Neuronal stem cell (in vitro differentiated cells): Measurements from ENCODE around the gene PRR3.

Source experiments
- DNase-seq: peaks from one replicate; pipeline ENCODE4 v3.0.0-alpha.2; 2013; ENCODE audit warnings: low spot score
- H2AFZ ChIP-seq: one replicate; pipeline ENCODE4 v1.6.1; 2013; ENCODE audit warnings: mild to moderate bottlenecking, low read length, inconsistent platforms
- H2AK5ac ChIP-seq: 2 replicates; pipeline ENCODE4 v1.6.1; 2013; ENCODE audit warnings: low read depth, mild to moderate bottlenecking, inconsistent platforms, low read length, moderate library complexity, mixed read lengths
- H2BK120ac ChIP-seq: 2 replicates; pipeline ENCODE4 v1.6.1; 2013; ENCODE audit warnings: low read depth, mild to moderate bottlenecking, inconsistent platforms, low read length, moderate library complexity, mixed read lengths
- H2BK12ac ChIP-seq: one replicate; pipeline ENCODE4 v1.6.1; 2013; ENCODE audit warnings: low read length, inconsistent platforms
- H2BK15ac ChIP-seq: 2 replicates; pipeline ENCODE4 v1.6.1; 2013; ENCODE audit warnings: mild to moderate bottlenecking, low read length, inconsistent platforms, mixed read lengths
- H2BK5ac ChIP-seq: one replicate; pipeline ENCODE4 v1.6.1; 2013; ENCODE audit warnings: inconsistent platforms, mild to moderate bottlenecking, low read length, moderate library complexity
- H3K14ac ChIP-seq: one replicate; pipeline ENCODE4 v1.6.1; 2013; ENCODE audit warnings: low read length, inconsistent platforms
- H3K18ac ChIP-seq: 2 replicates; pipeline ENCODE4 v1.6.1; 2013; ENCODE audit warnings: low read length, inconsistent platforms
- H3K23ac ChIP-seq: 2 replicates; pipeline ENCODE4 v1.6.1; 2013; ENCODE audit warnings: low read depth, mild to moderate bottlenecking, mixed read lengths, low read length, inconsistent platforms; ENCODE audit not compliant: poor library complexity
- H3K27ac ChIP-seq: replicated peaks from 3 replicates; pipeline ENCODE4 v1.5.1; 2013; ENCODE audit warnings: low read length, inconsistent platforms
- H3K27me3 ChIP-seq, 3 experiments: 2 replicates each; pipeline ENCODE4 v1.6.1; 2013; ENCODE audit warnings: low read length in 3 of 3, mild to moderate bottlenecking in 2 of 3, inconsistent platforms in 1 of 3, low read depth in 1 of 3, mixed read lengths in 1 of 3, moderate library complexity in 1 of 3; ENCODE audit not compliant: control insufficient read depth in 3 of 3, insufficient read depth in 3 of 3
- H3K36me3 ChIP-seq, 2 donors: replicated peaks in 1 of 2; 2 replicates each; pipeline ENCODE4 v1.6.1; 2013; ENCODE audit warnings: low read length in 2 of 2; ENCODE audit not compliant: control insufficient read depth in 2 of 2, insufficient read depth in 2 of 2
- H3K4ac ChIP-seq: 2 replicates; pipeline ENCODE4 v1.6.1; 2013; ENCODE audit warnings: inconsistent platforms, mild to moderate bottlenecking, low read length, moderate library complexity
- H3K4me1 ChIP-seq, 2 donors: 1 replicate in 1 of 2; 2 replicates in 1 of 2; pipeline ENCODE4 v1.6.1; 2013; ENCODE audit warnings: low read length in 2 of 2, low read depth in 1 of 2; ENCODE audit not compliant: control insufficient read depth in 2 of 2, insufficient read depth in 1 of 2
- H3K4me2 ChIP-seq: one replicate; pipeline ENCODE4 v1.6.1; 2013; ENCODE audit warnings: mild to moderate bottlenecking, low read length, inconsistent platforms; ENCODE audit not compliant: insufficient read depth, poor library complexity, severe bottlenecking
- H3K4me3 ChIP-seq, 2 donors: 2 replicates each; pipeline ENCODE4 v1.5.1; 2013; ENCODE audit warnings: low read length in 2 of 2, mild to moderate bottlenecking in 2 of 2, inconsistent platforms in 1 of 2, moderate library complexity in 1 of 2
- H3K79me1 ChIP-seq: one replicate; pipeline ENCODE4 v1.6.1; 2013; ENCODE audit warnings: low read depth, mild to moderate bottlenecking, inconsistent platforms, low read length, moderate library complexity
- H3K9ac ChIP-seq: one replicate; pipeline ENCODE4 v1.6.1; 2013; ENCODE audit warnings: mild to moderate bottlenecking, low read depth, low read length, inconsistent platforms; ENCODE audit not compliant: poor library complexity
- H3K9me3 ChIP-seq, 2 donors: replicated peaks in 1 of 2; 2 replicates each; pipeline versions ENCODE3 to v1.6.1; 2013; ENCODE audit warnings: low read length in 2 of 2, mild to moderate bottlenecking in 2 of 2, inconsistent platforms in 1 of 2, low read depth in 1 of 2, mixed read lengths in 1 of 2, moderate library complexity in 1 of 2; ENCODE audit not compliant: control insufficient read depth in 2 of 2, insufficient read depth in 1 of 2
- H4K8ac ChIP-seq: one replicate; pipeline ENCODE4 v1.6.1; 2013; ENCODE audit warnings: low read depth, mild to moderate bottlenecking, inconsistent platforms, low read length, moderate library complexity
- H4K91ac ChIP-seq: one replicate; pipeline ENCODE4 v1.6.1; 2013; ENCODE audit warnings: low read length, low read depth, mild to moderate bottlenecking, inconsistent platforms; ENCODE audit not compliant: poor library complexity
- WGBS, 2 donors: extraction: QIAGEN DNeasy Blood & Tissue Kit; methylation state at CpG; one replicate each; pipeline ENCODE4 v1.1.7; 2013; ENCODE audit warnings: missing lambda C conversion rate in 2 of 2, mixed read lengths in 1 of 2; ENCODE audit not compliant: insufficient read length in 2 of 2, insufficient replicate concordance in 1 of 2; ENCODE audit errors: extremely low coverage in 2 of 2; 5-methylcytosine and 5-hydroxymethylcytosine counted together

The PRR3 gene

DNA sequence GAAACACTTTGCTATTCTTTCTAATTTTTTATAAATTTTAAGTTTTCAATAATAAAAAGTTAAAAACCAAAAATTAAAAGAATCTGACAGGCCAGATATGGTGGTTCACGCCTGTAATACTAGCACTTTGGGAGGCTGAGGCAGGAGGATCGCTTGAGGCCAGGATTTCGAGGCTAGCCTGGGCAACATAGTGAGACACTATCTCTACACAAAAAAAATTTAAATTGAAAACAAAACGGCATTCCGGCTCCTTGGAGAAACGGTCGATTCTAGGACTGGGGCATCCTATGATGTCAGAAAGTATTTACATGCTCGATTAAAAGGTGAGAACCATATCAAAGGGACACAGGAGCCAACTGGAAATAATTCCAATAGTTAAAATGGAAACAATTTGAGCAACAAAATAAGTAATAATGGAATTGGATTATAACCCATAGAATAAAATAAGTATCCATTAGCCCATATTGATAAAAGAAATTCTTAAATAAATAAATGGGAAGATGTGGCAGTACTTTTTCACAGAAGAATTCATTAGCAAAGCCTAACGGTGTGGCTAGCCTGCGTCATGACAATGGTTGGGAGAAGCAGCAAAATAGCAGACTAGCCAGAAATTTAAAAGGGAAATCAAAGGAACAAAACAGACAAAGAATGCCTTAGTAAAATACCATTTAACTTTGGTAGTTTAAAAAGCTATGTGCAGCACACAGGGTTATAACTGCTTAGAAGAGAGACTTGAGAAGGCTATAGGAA is 46.5 kb upstream of the PRR3 start:
- no CpG with 5 or more reads among the region's 10 CpGs for WGBS, 2 donors
- H3K23ac ChIP-seq = no peak overlapping the region
- no peak overlapping the region for H3K4me2 ChIP-seq
- no peak overlapping the region for H3K18ac ChIP-seq
- no peak overlapping the region for H3K14ac ChIP-seq
- no peak overlapping the region for H2BK5ac ChIP-seq
- H4K8ac ChIP-seq = no peak overlapping the region
- H3K4me3 ChIP-seq = no peak overlapping the region
- H2AFZ ChIP-seq = peak overlapping the region; percentile 88
- H3K9me3 ChIP-seq = no peaks in the 10 kb centered on the region
- H3K27ac ChIP-seq = no peak overlapping the region
- peaks cover 3 to 5% of the 10 kb centered on the region in 2 donors for H3K4me1 ChIP-seq
- no peak overlapping the region for H2BK12ac ChIP-seq
- H3K4ac ChIP-seq = no peak overlapping the region
- no peak overlapping the region for H3K9ac ChIP-seq
- H2BK120ac ChIP-seq = no peak overlapping the region
- H3K27me3 ChIP-seq = peaks cover 0 to 10% (median 0%) of the 10 kb centered on the region in 3 experiments
- no peaks in the 10 kb centered on the region for H3K79me1 ChIP-seq
- no peak overlapping the region for H2AK5ac ChIP-seq
- DNase-seq = no peak
- H2BK15ac ChIP-seq = no peak overlapping the region
- H3K36me3 ChIP-seq = no peaks in the 10 kb centered on the region
- H4K91ac ChIP-seq = no peak overlapping the region

DNA sequence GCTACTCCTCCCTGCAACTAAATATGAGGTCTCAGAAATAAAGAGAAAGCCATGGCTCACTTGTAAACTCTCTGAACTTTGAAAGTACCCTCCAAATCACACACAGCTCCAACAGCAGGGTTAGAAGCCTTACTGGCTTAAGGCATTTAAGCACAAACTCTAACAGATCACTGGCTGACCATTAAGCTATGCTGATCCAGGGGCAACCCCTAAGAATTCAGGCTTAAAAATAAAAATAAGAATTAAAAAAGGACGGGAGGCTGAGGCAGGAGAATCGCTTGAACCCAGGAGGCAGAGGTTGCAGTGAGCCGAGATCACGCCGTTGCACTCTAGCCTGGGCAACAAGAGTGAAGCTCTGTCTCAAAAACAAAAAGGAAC is 45.9 kb upstream of the PRR3 start:
- Histone ChIP-seq H3K27ac (no peak overlapping the region), H2AFZ (peak overlapping the region; percentile 88), H2BK15ac (no peak overlapping the region), H3K23ac (no peak overlapping the region), H3K14ac (no peak overlapping the region), H3K9ac (no peak overlapping the region), H3K4me3 (no peak overlapping the region), H3K4me1 (peaks cover 3 to 5% of the 10 kb centered on the region in 2 donors), H3K9me3 (peaks cover 0 to 3% of the 10 kb centered on the region in 2 donors), H3K4me2 (no peak overlapping the region), H4K8ac (no peak overlapping the region), H3K18ac (no peak overlapping the region), H3K79me1 (no peaks in the 10 kb centered on the region), H2BK12ac (no peak overlapping the region), H3K4ac (no peak overlapping the region), H3K27me3 (peaks cover 0 to 10% (median 0%) of the 10 kb centered on the region in 3 experiments), H2AK5ac (no peak overlapping the region), H4K91ac (no peak overlapping the region), H3K36me3 (no peaks in the 10 kb centered on the region), H2BK120ac (no peak overlapping the region), H2BK5ac (no peak overlapping the region)
- no peak for DNase-seq
- WGBS, 2 donors = no CpG with 5 or more reads among the region's 5 CpGs

DNA sequence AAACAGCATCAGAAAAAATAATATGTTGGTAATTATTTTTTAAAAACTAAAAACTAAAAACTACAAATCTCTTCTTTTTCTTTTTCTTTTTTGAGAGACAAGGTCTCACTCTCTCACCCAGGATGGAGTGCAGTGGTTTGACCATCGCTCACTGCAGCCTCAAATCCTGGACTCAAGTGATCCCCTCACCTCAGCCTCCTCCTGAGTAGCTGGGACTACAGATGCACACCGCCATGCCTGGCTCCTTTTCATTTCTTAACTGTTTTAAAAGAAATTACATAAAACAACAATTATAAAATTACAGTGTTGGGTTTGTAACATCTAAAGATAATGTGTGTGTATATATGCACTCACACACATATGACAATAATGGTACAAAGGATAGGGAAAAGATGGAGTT is 43.6 kb upstream of the PRR3 start:
- Histone ChIP-seq H3K27ac (no peak overlapping the region), H3K9me3 (peaks cover 0 to 5% of the 10 kb centered on the region in 2 donors), H2AK5ac (no peak overlapping the region), H2BK12ac (no peak overlapping the region), H3K4me1 (peaks cover 4 to 5% of the 10 kb centered on the region in 2 donors), H3K23ac (no peak overlapping the region), H3K4me3 (no peak overlapping the region), H3K18ac (no peak overlapping the region), H2BK15ac (no peak overlapping the region), H3K27me3 (peaks cover 0 to 9% (median 0%) of the 10 kb centered on the region in 3 experiments), H4K91ac (no peak overlapping the region), H4K8ac (no peak overlapping the region), H3K4me2 (no peak overlapping the region), H3K9ac (no peak overlapping the region), H3K14ac (no peak overlapping the region), H3K4ac (no peak overlapping the region), H3K79me1 (no peaks in the 10 kb centered on the region), H2BK5ac (no peak overlapping the region), H2AFZ (no peak overlapping the region), H2BK120ac (no peak overlapping the region), H3K36me3 (no peaks in the 10 kb centered on the region)
- no CpG with 5 or more reads among the region's 2 CpGs for WGBS, 2 donors
- DNase-seq = no peak

DNA sequence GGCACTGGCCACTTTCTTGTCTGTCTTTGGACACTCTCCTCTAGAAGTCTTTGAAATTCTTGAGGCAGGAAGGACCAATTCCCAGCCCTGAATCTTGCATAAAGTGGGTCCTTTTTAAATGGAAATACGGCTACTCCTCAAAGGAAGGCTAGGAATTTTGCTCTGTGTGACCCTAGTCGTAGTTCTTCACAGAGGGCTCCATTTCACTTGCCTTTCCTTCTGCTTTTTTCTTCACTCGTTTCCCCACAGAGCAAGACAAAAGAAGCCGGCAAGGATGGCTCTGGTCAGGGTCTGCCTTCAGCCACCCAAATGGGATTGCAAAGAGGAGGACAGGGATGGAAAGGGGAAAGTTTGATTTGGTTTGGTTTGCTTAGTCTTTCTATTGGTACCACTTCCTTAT is 42.0 kb upstream of the PRR3 start:
- Histone ChIP-seq H3K27ac (no peak overlapping the region), H3K4me1 (peaks cover 4 to 5% of the 10 kb centered on the region in 2 donors), H3K4me2 (no peak overlapping the region), H3K4me3 (no peak overlapping the region), H2AK5ac (no peak overlapping the region), H3K36me3 (no peaks in the 10 kb centered on the region), H3K23ac (no peak overlapping the region), H2BK15ac (no peak overlapping the region), H2BK5ac (no peak overlapping the region), H3K4ac (no peak overlapping the region), H3K9ac (no peak overlapping the region), H3K18ac (no peak overlapping the region), H2BK120ac (no peak overlapping the region), H2BK12ac (no peak overlapping the region), H3K79me1 (no peaks in the 10 kb centered on the region), H4K8ac (no peak overlapping the region), H4K91ac (no peak overlapping the region), H3K9me3 (peaks cover 0 to 7% of the 10 kb centered on the region in 2 donors), H3K27me3 (no peaks in the 10 kb centered on the region), H2AFZ (peak overlapping the region; percentile 77), H3K14ac (no peak overlapping the region)
- no peak for DNase-seq
- no CpG with 5 or more reads among the region's 4 CpGs for WGBS, 2 donors
